NOMO-1 treated with dmso at 0.1 percent for 144 hours (cell line): ENCODE data around the gene TPH1.

Experiments
- DNase-seq: peaks from one replicate; lab custom pipeline; 2025; ENCODE audit not compliant: unreplicated experiment; lab: John Stamatoyannopoulos, UW

Gene TPH1

DNA sequence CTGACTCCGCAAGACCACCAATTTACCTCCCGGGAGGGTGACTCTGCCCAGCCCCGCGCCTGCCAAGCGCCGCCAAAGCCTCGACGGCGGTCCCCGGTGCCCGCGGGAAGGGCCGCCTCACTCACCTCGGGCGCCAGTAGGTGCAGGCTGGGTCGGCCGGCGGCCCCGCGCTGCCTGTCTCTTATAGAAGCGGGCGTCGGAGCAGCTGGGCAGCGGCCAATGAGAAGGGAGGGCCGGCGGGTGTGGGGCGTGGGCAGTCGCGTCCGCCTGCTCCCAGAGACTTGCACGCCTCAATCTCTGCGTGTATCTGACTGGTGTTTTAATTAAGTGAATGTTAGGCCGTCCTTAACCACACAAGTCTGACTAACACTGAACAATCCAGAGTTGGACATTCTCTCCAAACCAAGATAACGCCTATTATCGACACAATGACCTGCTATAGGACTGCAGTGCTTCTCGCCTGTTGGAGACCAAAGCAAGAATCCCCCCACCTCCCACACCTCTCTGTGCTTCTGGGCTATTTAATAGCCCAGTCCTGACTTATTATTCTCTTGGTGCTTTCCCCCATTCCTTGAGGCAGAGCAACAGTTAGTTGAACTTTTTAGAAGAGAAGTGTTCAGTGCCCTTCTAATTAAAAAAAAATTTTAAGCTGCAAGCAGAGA lies at the start of gene TPH1:
TPH1 (minus strand) TSS at position 154 of the 662 bp plus-strand sequence. CDS start 5,507 bp downstream, outside the sequence.
- no peak for DNase-seq

DNA sequence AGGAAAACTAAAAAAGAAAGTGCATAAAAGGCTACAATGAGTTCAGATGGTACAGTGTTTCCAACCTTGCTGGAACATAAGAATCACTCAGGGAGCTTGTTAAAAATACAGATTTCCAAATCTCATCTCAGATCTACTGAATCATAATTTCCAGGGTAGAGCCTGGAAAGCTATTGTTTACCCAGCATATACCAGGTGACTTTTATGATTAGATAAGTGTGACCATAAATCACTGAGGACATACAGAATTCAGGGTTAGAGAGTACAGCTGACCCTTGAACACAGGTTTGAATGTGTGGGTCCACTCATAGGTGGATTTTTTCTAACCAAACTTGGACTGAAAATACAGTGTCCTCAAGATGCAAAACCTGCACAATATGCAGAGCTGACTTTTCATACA lies 47.9 kb upstream of the TPH1 start:
- DNase-seq = no peak

DNA sequence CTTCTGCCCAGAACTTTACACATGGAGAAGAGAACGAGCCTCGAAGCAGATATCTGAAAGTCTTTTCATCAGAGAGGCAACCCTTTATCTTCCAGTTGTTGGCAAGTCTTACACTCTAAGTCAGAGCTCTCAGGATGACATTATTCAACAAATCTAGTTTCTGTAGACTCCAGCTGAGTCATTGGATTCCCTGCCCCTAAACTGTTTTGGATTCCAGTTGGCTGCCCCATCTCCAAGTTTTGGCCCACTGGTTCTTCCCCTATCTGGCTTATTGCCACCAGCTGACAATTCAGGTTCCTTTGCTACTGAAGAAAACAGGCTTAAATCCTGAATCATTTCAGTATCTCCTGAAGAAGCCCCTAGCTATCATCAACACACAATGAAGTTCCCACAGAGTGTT lies 45.7 kb upstream of the TPH1 start:
- no peak for DNase-seq

DNA sequence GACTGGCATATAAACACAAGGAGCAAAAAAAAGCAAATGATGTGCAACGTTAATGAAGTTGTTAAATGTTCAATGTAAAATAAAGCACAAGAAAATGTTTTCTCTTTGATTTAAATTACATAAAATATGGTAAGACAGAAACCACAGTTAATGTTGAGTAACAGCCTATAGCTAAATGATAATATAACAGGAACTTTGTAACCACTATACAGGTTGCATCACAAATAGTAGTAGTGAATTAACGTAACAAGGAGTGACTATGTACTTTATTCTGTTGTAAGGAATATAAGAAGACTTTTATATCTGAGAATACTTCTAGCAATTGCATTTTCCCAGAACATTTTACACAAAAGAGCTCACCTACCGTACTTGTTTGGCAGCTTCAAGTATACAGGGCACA lies 42.9 kb upstream of the TPH1 start:
- peak; percentile 8 for DNase-seq

DNA sequence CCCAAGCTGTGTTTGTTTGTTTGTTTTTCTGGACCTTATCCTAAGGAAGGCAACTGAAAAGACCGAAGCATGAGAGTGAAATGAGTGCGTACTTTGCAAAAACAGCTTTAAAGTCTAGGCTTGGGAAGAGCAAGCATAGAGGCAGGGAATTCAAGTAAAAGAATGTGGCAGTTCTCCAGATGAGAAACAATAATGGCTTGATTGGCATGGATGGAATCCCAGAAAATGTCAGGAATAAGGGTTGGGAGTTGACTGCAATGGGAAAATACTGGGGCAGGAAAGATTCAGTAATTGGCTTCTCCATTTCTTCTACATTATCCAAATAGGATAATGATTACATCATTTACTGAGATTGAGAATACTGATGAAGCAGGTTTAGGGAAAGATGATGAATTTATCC lies 42.3 kb upstream of the TPH1 start:
- no peak for DNase-seq

DNA sequence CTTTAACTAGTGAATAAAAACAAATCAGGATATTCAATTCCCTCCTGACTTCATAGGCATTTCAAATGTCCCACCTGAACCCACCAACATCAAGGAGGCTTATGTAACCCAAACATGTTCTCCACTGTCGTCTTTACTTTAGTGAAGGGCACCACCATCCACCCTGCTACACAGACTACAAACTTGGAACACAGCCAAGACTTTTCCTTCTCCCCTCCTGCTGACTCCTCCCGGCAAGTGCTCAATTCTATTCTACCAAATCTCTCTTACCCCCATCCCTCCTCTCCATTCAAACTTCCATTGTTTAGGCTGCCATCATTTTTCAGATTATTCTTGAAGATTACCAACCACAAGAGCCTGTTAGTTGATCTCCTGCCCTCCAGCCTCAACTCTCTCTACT lies 35.5 kb upstream of the TPH1 start:
- DNase-seq = no peak

DNA sequence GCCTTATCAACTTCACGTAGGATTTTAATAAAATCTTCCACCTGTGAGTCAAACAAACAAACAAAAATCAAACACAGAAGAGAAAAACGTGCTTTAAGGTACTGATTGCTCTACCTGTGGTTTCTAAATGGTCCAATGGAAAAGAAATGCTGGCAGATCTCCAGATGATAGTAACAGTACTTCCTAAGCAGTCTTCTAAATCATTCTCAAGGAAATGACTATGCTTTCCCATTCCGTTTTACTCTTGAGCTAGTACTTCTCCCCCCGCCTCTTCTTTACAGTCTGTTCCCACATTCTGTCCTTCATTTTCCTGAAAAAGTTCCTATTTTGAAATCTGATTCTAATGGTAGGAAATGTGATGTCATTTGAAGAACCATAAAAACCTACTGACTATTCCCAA lies 34.4 kb upstream of the TPH1 start:
- no peak for DNase-seq

DNA sequence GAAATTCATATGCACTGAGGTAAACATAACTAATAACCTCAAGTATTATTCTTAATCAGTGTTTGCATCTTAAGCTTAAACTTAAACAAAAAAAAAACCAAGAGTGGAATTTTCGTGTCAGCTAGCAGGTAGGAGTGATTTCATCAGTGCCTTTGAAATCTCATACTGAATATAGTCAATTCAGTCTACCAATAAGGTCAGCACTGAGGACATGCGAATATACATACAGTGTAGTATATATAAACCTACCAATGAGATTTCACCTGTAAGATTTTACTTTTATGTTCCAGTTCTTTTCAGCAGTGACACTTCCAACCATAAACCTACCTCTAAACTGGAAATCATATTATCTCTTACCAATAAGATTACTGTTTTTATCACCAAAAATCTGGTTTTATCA lies 32.8 kb upstream of the TPH1 start:
- DNase-seq = no peak

DNA sequence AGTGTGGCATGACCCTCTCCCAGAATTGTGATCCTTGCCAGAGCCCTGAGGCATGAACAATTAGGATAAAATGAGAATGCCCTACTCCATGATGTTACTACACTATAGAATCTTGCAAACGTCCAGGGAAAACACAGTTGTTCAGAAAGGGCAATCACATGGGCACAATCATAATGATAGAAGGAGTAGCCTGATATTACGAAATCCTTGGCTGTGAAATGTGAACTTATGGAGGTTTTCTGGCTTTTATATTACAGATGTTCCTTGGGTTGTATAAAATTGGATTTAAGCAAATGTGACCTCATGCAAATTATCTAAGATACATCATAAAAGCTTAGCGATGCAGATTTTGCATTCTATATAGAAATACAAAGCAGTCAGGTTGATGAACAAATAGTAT lies 29.4 kb upstream of the TPH1 start:
- DNase-seq = no peak

DNA sequence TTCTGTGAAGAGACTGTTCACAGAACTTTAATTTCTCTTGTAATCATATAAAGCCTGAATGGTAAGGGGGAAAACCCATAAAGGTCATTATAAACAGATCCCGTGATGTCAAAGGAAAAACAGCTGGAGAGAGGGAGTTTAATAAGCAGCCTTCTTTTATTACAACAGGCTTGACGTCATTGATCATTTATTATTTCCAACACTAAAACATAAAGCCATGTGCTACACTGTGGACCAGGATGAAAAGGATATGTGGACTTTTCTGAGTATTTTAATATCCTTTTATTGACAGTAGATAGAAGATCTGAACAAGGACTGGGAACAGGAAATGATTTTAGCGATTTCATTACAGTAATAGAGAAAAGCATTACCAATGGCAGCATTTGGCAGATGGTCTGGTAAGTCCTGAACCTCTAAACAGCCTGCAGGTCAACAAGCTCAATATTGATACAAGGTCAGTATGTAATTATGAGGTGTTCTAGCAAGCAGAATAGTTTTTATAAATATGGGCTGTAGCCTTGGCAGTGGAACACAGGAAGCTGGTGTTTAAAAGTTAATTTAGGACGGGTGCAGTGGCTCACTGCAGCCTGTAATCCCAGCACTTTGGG lies 25.1 kb upstream of the TPH1 start:
- no peak for DNase-seq

DNA sequence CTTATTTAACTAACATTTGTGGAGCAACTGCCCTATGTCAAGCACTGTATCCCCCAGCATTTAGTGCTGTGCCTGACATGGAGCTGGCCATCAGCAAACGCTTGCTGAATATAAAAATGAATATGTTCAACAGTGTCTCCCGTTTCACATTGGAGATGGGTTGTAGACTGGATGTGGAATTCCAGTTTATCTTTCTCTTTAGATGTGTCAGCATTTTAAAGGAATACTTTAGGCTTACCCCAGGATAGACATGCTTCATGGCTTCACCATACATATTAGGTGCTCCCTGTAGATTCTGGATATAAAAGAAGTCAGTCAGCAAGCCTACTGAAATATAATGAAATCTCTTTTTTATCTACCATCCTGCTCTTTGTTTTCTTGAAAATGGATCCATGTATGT lies 21.3 kb upstream of the TPH1 start:
- DNase-seq = no peak

DNA sequence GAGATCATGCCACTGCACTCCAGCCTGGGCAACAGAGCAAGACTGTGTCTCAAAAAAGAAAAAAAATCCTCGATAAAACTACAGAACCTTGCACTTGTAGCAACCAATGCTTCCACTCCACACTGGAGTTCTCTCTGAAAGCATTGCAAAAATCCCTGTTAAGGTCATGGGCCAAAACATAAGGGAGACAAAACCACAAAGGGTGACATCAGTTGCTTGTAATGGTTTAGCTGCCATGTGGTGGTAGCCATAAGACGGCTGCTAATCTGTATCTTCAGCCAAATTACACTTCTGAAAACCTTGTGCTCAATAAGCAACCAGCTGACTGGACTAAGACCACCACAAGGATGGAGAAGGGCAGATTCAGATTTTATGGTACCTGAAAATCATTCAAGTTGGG lies 20.6 kb upstream of the TPH1 start:
- no peak for DNase-seq

DNA sequence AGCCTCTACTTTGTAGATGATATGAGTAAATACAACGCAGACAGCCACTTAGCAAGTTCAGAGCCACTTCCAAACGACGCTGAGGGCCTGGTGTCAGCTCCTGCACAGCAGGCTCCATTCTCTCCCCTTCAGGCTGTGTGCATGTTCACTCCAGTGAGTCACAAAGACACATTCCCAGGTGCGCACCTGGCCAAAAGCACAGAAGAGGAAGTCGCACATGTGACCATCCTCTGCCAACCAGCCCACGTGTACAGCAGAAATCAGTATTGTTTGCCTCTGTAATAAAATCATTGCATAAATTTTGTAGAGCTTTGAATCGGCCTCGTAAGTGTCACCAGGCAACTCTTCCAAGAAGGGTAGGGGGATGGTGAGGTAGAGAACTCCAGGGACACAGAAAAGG lies 19.5 kb upstream of the TPH1 start:
- no peak for DNase-seq

DNA sequence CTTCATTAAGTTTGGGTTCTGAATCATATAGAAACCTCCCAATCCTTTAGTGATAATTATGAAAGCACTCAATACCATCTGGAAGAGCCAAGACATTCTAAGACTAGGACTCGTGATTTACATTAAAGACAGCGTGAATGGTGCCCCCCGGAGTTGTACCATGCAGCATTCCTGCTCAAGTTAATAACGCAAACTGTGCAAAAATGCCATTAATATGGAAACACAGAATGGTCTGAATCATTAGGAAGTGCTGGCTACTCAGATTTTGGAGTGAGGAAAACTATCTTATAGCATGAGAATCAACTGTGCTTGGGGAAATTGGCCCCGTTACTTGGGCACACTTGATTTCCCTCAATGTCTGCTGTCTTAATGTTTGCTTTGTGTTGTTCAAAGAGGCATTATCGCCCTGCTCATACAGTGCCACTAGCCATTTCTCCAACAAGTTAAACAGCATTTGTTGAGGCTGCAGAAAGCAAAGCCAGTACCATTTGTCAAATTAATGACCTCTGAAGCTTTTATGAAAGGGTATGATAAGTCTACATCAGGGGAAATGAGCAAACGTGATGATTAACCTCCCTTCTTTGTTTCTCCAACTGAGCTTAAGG lies 18.5 kb upstream of the TPH1 start:
- DNase-seq = no peak

DNA sequence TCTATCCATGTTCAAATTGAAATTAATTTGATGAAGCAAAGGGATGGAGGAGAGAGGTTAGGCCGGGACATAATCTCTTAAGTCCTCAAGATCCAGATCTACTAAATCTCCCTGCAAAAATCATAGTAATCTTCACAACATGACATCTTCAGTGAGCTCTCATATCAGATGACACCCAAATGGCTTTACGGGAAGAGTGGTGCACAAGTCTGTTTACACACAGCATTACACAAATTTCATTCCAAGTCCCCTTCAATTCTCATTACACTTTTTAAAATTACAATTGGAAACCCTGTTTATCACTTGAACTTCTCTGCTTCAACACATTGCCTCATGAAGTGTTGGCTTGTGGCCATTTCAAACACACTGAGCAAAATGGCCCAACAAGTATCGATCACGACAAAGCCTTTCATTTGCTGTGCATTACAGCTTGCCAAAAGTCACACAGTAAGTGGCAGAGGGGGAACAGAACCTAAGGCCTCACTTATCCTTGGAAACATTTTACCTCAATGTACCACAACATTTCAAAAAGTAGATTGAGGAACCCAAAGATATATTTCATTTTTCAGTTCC lies 17.9 kb upstream of the TPH1 start:
- DNase-seq = no peak

DNA sequence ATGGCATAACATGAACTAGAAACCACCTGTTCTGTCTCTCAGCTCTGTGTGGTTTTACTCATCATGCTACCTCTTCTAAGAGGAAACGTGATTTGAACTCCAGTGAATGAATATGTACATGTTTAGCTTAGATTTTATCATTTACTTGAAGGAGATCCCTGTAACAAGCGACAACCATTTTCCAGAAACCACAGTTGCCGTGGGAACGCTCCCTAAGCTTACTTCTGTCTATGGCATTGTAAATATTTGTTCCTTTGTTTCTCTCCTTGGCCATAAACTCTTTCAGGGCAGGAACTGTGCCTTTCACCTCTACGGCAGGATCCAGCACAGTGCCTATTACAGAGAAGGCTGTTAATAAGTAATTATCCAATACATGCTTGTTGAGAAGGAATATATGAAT lies 17.1 kb upstream of the TPH1 start:
- no peak for DNase-seq

DNA sequence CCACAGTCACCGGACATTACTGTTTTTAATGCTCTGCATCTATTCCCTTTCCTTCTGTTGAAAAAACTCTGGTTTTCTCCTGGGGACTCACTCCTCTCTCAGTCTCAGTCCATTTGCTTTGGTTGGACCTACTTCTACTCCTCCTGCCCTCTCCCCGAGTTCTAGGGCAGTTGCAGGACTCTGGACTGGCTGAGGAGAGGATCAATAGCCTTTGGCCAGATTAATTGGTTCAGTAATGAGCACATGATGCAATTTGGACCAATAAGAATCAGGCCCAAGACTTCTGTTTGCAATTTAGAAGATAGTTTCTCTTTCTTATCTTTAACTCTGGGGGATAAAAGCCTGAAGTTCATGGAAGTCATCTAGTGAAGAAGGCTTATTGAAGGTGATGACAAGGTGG lies 15.3 kb upstream of the TPH1 start:
- DNase-seq = no peak

DNA sequence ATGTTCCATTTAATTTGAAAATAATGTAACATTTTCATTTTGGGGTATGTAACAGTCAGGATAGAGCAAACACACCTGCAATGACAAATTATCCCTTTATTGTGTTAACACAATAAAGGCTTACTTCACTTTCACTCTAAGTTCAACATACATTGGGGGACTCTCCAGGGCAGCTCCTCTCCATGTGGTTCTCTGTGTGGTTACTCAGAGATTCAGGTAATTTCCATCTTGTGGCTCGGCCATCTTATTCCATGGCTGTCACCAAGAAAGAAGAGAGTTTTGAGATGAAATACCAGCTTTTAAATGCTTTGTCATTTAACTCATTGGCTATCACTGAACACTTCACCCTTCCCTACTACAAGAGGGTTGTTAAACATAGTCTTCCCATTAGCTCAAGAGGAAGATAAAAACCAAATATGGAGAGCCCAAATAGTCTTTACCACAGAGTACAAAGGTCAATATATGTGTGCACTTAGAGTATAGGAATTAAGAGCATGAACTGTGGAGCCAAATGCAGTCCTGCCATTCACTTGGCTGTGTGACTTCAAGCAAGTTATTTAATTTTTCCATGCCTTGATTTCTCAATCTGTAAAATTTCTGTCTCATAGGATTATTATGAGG lies 10.6 kb upstream of the TPH1 start:
- no peak for DNase-seq

DNA sequence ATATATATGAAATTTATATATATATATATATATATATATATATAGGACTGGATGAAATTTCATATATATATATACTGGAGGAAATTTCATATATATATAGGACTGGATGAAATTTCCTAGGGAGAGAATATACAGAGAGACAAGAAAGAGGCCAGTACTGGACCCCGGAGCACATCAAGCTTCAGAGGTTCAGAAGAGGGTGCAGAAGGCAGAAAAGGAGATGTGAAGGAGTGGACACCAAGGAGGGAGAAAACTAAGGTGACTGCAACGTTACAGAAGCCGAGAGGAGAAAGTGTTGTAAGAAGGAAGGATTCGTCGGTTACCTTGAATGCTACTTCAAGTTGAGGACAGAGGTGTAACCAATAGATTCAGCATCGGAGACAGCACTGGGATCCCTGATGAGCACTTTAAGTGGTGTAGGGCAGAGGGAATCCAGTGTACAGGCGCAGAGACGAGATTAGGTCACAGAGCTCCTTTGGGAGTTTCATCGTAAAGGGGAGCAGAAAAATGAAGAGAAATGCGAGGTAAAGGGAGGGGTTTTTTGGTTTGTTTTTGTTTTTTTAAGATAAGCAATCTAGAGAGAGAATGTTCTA lies 8.5 kb upstream of the TPH1 start:
- no peak for DNase-seq

DNA sequence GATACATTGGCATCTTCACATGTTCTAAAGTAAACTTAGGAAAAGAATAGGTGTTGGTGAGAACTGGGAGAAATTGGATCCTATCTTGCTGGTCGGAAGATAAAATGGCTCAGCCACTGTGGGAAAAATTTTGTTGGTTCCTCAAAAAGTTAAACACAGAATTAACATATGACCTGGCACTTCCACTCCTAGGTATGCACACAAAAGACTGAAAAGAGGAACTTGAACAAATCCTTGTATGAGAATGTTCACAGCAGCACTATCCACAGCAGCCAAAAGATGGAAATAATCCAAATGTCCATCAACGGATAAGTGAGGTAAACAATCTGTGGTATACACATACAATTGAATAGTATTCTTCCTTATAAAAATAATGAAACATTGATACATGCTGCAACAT lies 4.8 kb upstream of the TPH1 start:
- peak; percentile 9 for DNase-seq

DNA sequence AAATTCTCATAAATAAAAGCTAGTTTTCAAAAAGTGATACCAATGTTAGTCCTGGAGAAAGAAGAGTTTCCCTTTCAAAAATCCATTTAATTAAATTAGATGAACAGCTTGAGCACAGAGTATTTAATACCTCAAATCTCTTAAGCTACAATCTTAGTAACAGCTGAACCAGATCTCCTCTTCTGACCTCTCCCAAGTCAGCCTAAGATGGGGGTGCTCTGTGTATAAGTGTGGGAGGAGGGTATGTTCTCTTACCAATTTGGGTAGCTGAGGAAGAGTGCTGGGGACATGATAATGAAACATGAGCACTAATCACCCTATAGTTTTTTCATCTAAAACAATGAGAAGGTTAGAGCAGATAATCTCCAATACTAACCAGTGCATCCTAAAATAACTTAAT lies 9.6 kb downstream of the TPH1 start:
- no peak for DNase-seq

DNA sequence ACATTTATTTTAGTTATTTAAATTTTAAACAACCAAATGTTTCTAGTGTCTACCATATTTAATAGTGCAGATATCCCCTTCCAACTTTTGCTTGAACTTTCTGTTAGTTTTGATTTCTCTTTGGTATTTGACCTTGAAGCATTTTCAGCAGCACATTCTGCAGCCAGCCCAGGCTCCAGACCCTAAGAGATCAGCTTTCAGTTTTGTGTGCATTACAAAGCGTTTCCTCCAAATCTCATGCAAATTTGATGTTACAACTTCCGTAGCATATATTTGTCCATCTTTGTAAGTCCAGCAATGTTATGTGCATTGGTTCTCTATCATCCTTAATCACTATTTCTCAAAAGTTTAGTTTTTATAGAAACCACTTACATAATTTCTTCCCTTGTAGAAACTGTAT lies 18.6 kb downstream of the TPH1 start:
- no peak for DNase-seq
